Hematopoietic multipotent progenitor cell (in vitro differentiated cells): ENCODE data around the gene TROAP. TPM values are rescaled to one million over a fixed set of nuclear protein-coding genes. Genes with fewer than 3 reads are reported as not detected.
"Not testable (repeated sequence)": the region's sequence is repeated elsewhere in the genome, so short reads cannot be mapped to it uniquely, and the experiment has no call there.

Source experiments
- DNase-seq, 3 donors: peaks; one replicate each; pipeline ENCODE4 v3.0.0-alpha.2; 2011 to 2015; ENCODE audit warnings: low read depth in 2 of 3, low spot score in 2 of 3
- total RNA-seq: library from RNA; depleted of rRNA; stranded (reverse); fragments of >200 nt; gene quantifications from one replicate; pipeline ENCODE4 v1.2.3, GENCODE V29; 2012

The TROAP gene
- total RNA-seq, 1 donor: 2.2 TPM

DNA sequence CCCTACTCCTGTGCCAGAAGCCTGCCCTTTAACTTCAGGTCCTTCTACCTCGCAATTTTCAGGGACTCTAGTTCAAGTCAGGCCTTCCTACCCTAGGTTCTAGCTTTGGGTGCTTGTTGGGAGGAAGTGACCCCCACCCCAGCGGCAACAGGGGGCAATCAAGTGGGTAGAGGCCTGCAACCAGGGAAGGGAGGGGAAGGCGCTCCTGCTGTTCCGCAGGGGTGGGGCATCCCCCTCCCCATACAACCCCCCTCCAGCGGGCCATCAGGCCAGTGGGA lies 28.3 kb upstream of the TROAP start:
- DNase-seq: no peak

DNA sequence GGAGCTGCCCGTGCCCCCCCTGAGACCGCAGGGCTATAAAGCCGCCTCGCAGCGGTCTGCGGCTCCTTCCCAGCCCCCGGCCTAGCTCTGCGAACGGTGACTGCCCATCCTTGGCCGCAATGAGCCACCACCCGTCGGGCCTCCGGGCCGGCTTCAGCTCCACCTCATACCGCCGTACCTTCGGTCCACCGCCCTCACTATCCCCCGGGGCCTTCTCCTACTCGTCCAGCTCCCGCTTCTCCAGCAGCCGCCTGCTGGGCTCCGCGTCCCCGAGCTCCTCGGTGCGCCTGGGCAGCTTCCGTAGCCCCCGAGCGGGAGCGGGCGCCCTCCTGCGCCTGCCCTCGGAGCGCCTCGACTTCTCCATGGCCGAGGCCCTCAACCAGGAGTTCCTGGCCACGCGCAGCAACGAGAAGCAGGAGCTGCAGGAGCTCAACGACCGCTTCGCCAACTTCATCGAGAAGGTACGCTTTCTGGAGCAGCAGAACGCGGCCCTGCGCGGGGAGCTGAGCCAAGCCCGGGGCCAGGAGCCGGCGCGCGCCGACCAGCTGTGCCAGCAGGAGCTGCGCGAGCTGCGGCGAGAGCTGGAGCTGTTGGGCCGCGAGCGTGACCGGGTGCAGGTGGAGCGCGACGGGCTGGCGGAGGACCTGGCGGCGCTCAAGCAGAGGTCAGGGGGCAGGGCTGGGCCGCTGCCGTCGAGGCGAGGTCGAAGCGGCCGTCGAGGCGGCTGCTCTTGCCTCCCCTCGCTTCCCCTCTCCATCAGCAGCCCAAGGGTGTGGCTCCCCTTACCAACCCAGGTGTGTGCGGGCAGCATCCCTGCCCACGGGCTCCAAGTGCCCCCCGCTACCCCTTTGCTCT lies 27.7 kb upstream of the TROAP start, which contains the start of gene PRPH:
Gene PRPH (plus strand): TSS at position 66 of the 855 bp plus-strand sequence. CDS start 54 bp downstream, at position 120.
- DNase-seq: peak in 1 of 3 donors; percentile 25

DNA sequence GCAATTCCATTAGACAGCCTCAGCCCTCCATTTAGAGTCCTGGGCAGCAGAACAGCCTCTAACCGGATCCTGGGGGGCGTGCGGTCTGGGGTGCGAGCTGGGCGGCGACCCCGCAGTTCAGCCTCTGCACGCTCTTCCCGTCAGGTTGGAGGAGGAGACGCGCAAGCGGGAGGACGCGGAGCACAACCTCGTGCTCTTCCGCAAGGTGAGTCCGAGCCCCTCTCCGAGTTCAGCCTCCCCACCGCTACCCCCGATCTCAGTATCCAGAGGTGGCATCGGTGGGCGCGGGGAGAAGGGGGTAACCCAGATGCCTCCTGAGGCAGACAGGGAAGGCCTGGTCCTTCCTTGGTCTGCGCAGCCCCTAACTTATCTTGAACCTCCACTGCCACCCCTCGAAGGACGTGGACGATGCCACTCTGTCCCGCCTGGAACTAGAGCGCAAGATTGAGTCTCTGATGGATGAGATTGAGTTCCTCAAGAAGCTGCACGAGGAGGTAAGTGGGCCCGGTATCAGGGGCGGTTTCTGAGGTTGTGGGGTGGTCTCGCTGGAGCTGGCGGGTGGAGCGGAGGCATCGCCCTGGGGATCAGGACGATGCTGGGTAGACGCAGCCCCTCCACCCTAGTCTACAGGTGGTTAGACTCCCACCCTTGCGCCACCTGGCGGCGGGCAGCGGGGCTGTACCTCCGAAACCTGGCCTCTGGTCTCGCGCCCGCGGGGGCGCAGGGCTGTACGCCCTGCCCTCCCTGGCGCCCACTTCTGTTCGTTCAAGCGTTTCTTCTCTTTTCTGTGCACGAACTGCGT lies 26.8 kb upstream of the TROAP start:
- DNase-seq: peak; percentile 50 to 69 (median 67)

DNA sequence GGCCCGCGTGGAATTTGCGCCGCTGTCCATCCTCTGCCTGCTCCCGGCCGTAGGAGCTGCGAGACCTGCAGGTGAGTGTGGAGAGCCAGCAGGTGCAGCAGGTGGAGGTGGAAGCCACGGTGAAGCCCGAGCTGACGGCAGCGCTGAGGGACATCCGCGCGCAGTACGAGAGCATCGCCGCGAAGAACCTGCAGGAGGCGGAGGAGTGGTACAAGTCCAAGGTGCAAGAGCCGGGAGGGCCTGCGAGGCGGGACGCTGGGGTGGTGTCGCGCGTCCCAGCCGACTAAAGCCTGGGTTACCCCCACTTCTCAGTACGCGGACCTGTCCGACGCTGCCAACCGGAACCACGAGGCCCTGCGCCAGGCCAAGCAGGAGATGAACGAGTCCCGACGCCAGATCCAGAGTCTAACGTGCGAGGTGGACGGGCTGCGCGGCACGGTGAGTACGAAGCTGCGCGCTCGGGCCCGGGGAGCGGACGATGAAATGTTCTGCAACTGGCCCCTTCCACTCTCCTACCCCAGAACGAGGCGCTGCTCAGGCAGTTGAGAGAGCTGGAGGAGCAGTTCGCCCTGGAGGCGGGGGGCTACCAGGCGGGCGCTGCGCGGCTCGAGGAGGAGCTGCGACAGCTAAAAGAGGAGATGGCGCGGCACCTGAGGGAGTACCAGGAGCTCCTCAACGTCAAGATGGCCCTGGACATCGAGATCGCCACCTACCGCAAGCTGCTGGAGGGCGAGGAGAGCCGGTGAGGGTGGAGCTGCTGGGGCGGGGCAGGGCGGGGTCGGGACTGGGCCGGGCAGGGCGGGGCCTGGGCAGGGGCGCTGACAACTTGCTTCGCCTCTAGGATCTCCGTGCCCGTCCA lies 26.0 kb upstream of the TROAP start:
- DNase-seq: peak in 2 of 3 donors; percentile 28 to 30

DNA sequence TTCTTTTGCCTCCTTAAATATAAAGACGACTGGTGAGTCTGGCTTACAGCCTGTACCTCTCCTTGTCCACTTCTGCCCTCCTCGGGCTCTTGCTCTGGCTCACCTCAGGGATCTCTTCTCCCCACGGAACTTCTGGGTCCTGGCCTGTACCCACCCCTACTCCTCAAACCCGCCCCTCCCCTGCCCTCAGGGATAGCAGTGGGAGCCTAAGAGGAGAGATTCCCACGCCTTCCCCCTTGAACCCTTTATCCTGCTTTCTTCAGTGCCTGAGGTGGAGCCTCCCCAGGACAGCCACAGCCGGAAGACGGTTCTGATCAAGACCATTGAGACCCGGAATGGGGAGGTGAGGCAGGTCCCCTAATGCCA lies 25.4 kb upstream of the TROAP start:
- DNase-seq: no peak

DNA sequence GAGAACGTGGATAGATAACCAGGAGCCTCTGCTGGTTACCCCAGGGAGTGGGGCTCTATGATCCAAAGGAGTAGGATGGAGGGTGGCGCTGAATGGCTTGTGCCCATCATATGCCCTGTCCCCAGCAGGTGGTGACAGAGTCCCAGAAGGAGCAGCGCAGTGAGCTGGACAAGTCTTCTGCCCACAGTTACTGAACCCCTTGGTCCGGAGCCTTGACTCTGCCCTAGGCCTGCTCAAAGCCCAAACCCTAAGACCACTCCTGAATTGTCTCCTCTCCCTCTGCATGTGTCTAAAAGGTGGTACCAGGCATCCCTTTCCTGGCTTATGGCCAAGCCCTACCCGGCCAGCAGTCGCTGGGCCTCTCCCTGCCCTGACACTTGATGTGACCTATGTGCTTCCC lies 24.9 kb upstream of the TROAP start:
- DNase-seq: peak in 1 of 3 donors; percentile 42

DNA sequence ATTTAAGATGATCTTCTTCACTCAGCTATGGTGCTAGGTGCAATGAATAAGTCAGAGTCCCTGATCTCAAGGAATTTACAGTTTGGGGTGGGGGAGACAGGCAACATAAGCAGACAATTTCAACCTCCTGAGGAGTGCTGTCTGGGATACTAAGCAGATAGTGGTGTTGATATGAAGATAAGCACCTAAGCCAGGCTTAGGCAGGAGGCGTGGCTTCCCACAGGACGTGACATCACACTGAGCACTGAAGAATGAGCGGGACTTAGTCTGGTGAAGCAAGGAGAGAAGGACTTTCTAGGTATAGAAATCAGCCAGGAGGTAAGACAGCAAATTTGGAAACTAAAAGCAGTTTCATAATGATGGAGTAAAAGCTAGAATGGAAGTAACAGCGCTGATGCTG lies 21.3 kb upstream of the TROAP start:
- DNase-seq: no peak

DNA sequence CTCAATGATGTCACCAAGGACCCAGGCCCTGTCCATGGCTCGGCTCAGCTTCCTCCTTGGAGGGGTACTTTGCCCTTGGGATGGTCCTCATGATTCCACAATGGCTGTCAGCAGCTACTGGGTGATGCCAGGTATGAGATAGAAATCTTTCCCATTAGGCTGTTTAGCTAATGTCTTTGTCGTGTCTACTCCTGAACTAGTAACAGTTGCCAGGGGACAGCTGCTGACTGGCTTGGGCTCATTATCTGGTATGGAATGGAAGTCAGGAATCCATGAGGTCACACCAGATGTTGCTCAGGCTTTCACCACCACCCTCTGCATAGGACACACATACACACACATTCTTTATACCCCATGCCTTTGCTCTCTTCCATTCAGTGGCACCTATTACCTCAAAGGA lies 18.9 kb upstream of the TROAP start:
- no peak for DNase-seq

DNA sequence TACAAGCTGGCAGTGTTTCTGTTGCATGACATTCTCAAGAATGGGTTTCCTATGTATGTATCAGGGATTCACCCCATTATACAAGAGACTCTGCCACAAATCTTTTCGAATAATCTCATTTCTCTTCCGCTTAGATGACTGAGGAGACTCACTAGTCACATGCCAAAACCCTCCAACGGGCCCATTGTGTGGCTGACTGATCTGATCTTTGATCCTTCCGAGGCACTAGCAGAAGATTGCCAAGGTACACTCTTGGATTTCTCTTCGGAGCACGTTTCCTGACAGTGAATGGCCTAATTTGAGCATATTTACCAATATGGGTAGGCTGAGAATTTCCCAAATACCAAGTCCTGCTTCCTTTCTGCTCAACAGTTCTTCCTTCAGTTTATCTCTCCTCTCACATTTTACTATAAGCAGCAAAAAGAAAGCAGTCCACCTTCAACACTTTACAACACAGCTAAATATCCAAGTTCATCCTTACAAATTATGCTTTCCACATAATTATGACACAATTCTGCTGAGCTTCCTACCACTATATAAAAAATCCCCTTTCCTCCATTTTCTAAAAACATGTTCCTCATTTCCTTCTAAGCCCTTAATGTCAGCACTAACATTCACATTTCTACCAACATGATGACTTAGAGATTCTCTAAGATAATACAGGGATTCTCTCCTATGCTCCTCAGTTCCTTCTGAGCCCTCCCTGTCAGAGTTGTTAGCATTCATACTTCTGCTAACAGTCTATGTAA lies 17.1 kb upstream of the TROAP start:
- DNase-seq: no peak

DNA sequence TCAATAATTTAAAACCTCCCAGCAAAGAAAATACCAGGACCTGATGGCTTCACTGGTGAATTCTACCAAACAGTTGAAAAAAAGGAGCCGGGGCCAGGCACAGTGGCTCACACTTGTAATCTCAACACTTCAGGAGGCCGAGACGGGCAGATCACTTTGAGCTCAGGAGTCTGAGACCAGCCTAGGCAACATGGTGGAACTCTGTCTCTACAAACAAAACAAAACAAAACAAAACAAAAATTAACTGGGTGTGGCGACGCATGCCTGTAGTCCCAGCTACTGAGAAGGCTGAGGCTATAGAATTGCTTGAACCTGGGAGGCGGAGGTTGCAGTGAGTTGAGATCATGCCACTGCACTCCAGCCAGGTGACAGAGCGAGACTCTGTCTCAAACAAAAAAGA lies 13.7 kb upstream of the TROAP start:
- DNase-seq: no peak

DNA sequence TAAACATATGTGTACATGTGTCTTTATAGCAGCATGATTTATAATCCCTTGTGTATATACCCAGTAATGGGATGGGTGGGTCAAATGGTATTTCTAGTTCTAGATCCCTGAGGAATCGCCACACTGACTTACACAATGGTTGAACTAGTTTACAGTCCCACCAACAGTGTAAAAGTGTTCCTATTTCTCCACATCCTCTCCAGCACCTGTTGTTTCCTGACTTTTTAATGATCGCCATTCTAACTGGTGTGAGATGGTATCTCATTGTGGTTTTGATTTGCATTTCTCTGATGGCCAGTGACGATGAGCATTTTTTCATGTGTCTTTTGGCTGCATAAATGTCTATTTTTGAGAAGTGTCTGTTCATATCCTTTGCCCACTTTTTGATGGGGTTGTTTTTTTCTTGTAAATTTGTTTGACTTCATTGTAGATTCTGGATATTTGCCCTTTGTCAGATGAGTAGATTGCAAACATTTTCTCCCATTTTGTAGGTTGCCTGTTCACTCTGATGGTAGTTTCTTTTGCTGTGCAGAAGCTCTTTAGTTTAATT lies 12.5 kb upstream of the TROAP start:
- DNase-seq: not testable (repeated sequence)

DNA sequence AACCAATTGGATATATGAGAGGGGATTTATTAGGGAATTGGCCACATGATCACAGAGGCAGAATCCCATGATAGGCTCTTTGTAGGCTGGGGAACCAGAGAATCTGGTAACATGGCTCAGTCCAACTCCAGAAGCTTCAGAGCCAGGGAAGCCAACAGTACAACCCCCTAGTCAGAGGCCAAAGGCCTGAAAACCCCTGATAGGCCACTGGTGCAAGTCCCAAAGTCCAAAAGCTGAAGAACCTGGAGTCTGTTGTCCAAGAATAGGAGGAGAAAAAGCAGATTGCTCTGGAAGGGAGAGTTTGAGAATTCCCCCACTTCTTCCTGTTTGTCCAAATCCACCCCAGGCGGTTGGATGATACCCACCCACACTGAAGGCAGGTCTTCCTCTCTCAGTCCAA lies 8.2 kb upstream of the TROAP start:
- DNase-seq: no peak

DNA sequence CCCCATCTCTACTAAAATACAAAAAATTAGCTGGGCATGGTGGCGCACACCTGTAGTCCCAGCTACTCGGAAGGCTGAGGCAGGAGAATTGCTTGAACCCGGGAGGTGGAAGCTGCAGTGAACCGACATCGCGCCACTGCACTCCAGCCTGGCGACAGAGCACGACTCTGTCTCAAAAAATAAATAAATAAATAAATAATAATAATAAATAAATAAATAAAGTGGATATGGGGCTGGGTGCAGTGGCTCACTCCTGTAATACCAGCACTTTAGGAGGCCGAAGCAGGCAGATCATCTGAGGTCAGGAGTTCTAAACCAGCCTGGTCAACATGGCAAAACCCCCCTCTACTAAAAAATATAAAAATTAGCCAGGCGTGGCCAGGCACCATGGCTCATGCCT lies 5.9 kb upstream of the TROAP start:
- not testable (repeated sequence) for DNase-seq

DNA sequence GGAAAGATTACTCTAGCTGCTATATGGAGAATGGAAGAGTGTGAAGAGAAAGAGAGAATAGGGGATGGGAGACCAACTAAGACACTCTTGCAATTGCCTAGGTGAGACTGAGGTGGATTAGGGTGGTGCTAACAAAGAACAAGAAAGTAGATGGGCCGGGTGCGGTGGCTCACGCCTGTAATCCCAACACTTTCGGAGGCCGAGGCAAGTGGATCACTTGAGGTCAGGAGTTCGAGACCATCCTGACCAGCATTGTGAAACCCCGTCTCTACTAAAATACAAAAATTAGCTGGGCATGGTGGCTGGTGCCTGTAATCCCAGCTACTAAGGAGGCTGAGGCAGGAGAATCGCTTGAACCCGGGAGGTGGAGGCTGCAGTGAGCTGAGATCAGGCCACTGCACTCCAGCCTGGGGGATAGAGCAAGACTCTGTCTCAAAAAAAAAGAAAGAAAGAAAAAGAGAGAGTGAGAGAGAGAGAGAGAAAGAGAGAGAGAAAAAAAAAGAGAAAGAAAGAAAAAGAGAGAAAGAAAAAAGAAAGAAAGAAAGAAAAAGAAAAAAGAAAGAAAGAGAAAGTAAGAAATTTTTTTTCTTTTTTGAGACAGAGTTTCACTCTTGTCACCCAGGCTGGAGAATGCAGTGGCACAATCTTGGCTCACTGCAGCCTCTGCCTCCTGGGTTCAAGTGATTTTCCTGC lies 2.5 kb upstream of the TROAP start:
- not testable (repeated sequence) for DNase-seq

DNA sequence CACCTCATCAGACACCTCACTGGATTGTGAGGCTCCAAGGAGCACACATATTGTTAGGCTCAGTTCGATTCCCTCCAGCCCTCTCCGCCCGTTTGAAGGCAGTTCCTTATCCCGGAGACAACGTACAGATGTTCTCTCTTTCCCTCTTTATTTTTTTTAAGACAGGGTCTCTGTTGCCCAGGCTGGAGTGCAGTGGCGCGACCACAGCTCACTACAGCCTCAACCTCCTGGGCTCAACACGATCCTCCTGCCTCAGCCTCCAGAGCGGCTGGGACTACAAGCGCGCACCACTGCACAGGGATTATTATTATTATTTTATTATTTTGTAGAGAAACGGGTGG lies 718 bp upstream of the TROAP start:
- DNase-seq: no peak

DNA sequence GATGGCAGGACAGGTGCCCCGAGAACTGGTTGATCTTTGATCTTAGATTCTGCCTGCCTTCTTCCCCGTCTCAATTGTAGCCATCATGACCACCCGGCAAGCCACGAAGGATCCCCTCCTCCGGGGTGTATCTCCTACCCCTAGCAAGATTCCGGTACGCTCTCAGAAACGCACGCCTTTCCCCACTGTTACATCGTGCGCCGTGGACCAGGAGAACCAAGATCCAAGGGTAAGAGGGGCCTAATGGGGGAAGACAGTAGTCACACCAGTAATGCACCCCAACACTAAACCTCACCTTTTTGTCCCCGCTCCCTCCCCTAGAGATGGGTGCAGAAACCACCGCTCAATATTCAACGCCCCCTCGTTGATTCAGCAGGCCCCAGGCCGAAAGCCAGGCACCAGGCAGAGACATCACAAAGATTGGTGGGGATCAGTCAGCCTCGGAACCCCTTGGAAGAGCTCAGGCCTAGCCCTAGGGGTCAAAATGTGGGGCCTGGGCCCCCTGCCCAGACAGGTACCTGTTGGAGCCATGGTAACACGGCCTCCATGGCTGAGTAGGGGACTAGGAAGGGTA lies 556 bp downstream of the TROAP start:
- DNase-seq: no peak

DNA sequence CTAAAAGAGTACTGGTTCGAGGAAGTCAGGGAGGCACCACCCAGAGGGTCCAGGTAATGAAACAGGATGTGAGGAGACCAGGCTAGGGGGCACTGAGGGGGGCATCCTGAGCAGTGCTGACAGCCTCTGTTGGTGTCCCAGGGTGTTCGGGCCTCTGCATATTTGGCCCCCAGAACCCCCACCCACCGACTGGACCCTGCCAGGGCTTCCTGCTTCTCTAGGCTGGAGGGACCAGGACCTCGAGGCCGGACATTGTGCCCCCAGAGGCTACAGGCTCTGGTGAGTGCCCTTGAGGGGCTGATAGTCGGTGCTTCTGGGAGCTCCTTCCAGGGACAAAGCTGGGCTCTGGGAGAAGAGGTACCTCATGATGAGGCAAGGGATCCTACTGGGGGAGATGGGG lies 2.6 kb downstream of the TROAP start:
- DNase-seq: no peak

DNA sequence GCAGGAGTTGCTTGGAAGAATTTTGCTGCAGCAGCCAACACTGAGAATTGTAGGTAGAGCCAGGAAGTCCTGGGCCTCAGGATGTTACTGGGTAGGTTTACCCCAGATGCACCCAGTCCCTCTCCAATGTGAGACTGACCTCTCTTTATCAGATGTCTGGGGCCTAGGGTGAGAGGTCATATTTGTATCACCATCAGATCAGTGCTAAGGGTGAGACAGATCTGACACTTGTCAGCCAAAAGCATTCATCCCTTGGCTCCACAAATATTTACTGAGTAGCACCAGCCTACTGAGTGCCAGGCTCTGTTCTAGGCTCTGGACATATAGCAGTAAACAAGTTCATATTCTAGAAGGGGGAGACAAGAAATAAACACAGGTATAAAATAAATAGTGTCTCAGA lies 4.3 kb downstream of the TROAP start:
- no peak for DNase-seq

DNA sequence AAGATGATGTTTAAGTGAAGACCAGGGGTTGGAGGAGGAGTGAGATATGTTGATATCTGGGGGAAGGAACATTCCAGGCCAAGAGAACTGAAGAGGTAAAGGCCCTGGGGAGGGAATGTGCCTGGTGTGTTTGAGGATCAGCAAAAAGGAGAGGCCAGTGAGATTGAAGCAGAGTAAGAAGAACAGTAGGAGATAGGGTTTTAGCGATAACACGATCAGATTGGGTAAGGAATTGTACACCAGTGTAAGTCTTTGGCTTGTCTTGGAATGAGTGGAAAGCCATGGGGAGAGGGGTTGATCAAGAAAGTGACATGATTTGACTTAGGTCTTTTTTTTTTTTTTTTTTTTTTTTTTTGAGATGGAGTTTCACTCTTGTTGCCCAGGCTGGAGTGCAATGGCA lies 4.8 kb downstream of the TROAP start:
- DNase-seq: no peak
